ENCODE measurements around the gene DIAPH3. TPM values are rescaled to one million over a fixed set of nuclear protein-coding genes. Genes with fewer than 3 reads are reported as not detected.

The DIAPH3 gene
- polyA plus RNA-seq, 3 donors = 0.04 to 0.09 TPM; not detected in 1

DNA sequence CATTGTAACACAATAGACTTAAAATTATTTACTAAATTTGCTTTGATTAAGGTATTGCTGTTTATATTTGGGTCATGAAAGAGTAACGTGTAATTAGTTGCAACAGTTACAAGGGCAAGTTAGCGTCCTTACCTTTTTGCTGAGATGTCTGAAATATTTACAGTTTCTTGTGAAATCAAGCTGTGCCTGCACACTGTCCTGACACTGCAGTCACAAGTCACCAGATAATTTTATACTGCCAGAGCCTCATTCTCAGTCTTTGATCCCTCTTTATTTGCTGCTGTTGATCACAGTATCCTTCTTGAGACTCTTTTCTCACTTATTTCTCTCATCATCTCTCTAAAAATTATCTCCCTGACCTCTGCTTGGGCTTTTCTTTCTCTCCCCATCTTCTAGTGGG lies 8.4 kb upstream of the DIAPH3 start:
- Histone ChIP-seq H4K20me1 (ENCODE audit: insufficient read depth, low read length) (no peaks in the 10 kb centered on the region), H3K27ac (ENCODE audit: low read depth in 1 of 2, low read length in 2 of 2) (no peak overlapping the region), H2AFZ (ENCODE audit: insufficient read depth, low read depth, low read length, poor library complexity, severe bottlenecking) (no peak overlapping the region), H3K4me3 (replicated peaks in 1 of 3; ENCODE audit: low read depth in 2 of 3, low read length in 3 of 3) (no peak overlapping the region), H3K4me1 (ENCODE audit: control insufficient read depth in 1 of 2, insufficient read depth in 2 of 2, low read length in 2 of 2) (no peaks in the 10 kb centered on the region), H3K9me3 (replicated peaks in 1 of 2; ENCODE audit: control insufficient read depth in 1 of 2, insufficient read depth in 1 of 2, low read length in 2 of 2) (no peaks in the 10 kb centered on the region), H3K9ac (ENCODE audit: insufficient read depth, low read length, poor library complexity, severe bottlenecking) (no peak overlapping the region), H3K27me3 (ENCODE audit: control insufficient read depth in 2 of 2, insufficient read depth in 2 of 2, low read length in 2 of 2) (no peaks in the 10 kb centered on the region), H3K36me3 (replicated peaks in 1 of 2; ENCODE audit: control insufficient read depth in 1 of 2, insufficient read depth in 2 of 2, low read length in 2 of 2) (no peaks in the 10 kb centered on the region), H3K4me2 (replicated peaks; ENCODE audit: extremely low read depth, low read length, poor library complexity, severe bottlenecking) (no peak overlapping the region), H3K79me2 (ENCODE audit: insufficient read depth, low read length) (no peaks in the 10 kb centered on the region)
- Mint-ChIP-seq H3K4me1 (no peaks in the 10 kb centered on the region), H3K27me3 (ENCODE audit: low read depth in 3 of 3) (peaks cover 0 to 7% (median 4%) of the 10 kb centered on the region in 3 donors), H3K36me3 (no peaks in the 10 kb centered on the region), H3K9me3 (peaks cover 0 to 3% (median 0%) of the 10 kb centered on the region in 7 donors), H3K27ac (peak overlapping the region in 1 of 7 donors; percentile 16), H3K4me3 (no peak overlapping the region)
- DNase-seq = no peak
- intact Hi-C loops (cut with micrococcal nuclease) = no loop called here
- TF ChIP-seq, protein P1, sequence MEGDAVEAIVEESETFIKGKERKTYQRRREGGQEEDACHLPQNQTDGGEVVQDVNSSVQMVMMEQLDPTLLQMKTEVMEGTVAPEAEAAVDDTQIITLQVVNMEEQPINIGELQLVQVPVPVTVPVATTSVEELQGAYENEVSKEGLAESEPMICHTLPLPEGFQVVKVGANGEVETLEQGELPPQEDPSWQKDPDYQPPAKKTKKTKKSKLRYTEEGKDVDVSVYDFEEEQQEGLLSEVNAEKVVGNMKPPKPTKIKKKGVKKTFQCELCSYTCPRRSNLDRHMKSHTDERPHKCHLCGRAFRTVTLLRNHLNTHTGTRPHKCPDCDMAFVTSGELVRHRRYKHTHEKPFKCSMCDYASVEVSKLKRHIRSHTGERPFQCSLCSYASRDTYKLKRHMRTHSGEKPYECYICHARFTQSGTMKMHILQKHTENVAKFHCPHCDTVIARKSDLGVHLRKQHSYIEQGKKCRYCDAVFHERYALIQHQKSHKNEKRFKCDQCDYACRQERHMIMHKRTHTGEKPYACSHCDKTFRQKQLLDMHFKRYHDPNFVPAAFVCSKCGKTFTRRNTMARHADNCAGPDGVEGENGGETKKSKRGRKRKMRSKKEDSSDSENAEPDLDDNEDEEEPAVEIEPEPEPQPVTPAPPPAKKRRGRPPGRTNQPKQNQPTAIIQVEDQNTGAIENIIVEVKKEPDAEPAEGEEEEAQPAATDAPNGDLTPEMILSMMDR (IDR thresholded peaks at IDR 0.05) = no peak
- 80% methylated on average over 1 of the region's 2 CpGs for WGBS (ENCODE audit: insufficient coverage)

DNA sequence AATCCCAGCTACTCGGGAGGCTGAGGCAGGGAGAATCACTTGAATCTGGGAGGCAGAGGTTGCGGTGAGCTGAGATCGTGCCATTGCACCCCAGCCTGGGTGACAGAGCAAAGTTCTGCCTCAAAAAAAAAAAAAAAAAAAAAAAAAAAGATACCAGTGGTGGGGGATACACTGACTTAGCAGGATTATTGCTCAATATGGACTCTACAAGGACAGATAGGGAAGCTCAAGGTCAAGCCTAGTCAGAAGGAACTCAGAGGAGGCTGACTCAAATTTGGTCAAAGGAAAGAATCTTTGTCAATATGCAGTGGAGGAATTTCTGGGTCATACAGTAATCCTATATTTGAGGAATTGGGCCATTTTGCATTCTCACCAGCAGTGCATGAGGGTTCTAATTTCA lies 6.7 kb upstream of the DIAPH3 start:
- Histone ChIP-seq H3K36me3 (replicated peaks in 1 of 2; ENCODE audit: control insufficient read depth in 1 of 2, insufficient read depth in 2 of 2, low read length in 2 of 2) (no peaks in the 10 kb centered on the region), H3K27ac (ENCODE audit: low read depth in 1 of 2, low read length in 2 of 2) (no peak overlapping the region), H3K9me3 (replicated peaks in 1 of 2; ENCODE audit: control insufficient read depth in 1 of 2, insufficient read depth in 1 of 2, low read length in 2 of 2) (no peaks in the 10 kb centered on the region), H3K9ac (ENCODE audit: insufficient read depth, low read length, poor library complexity, severe bottlenecking) (no peak overlapping the region), H3K4me1 (ENCODE audit: control insufficient read depth in 1 of 2, insufficient read depth in 2 of 2, low read length in 2 of 2) (no peaks in the 10 kb centered on the region), H4K20me1 (ENCODE audit: insufficient read depth, low read length) (no peaks in the 10 kb centered on the region), H3K79me2 (ENCODE audit: insufficient read depth, low read length) (no peaks in the 10 kb centered on the region), H3K27me3 (ENCODE audit: control insufficient read depth in 2 of 2, insufficient read depth in 2 of 2, low read length in 2 of 2) (no peaks in the 10 kb centered on the region), H3K4me3 (replicated peaks in 1 of 3; ENCODE audit: low read depth in 2 of 3, low read length in 3 of 3) (no peak overlapping the region), H2AFZ (ENCODE audit: insufficient read depth, low read depth, low read length, poor library complexity, severe bottlenecking) (no peak overlapping the region), H3K4me2 (replicated peaks; ENCODE audit: extremely low read depth, low read length, poor library complexity, severe bottlenecking) (no peak overlapping the region)
- H3K27ac Mint-ChIP-seq = no peak overlapping the region
- WGBS (ENCODE audit: insufficient coverage) = 100% methylated on average over 1 of the region's 3 CpGs
- no peaks in the 10 kb centered on the region for H3K36me3 Mint-ChIP-seq
- TF ChIP-seq, protein P1 (IDR thresholded peaks at IDR 0.05) = no peak
- peaks cover 0 to 3% (median 0%) of the 10 kb centered on the region in 7 donors for H3K9me3 Mint-ChIP-seq
- H3K4me1 Mint-ChIP-seq = no peaks in the 10 kb centered on the region
- intact Hi-C loops (cut with micrococcal nuclease) = no loop called here
- H3K4me3 Mint-ChIP-seq = no peak overlapping the region
- H3K27me3 Mint-ChIP-seq (ENCODE audit: low read depth in 3 of 3) = peaks cover 0 to 7% (median 0%) of the 10 kb centered on the region in 3 donors
- DNase-seq = no peak

All from CD14-positive monocyte (primary cell).